Measurements from ENCODE around the gene TTLL9.

The TTLL9 gene

GRCh38 chr20:31945785-31946184 lies 75.4 kb downstream of the TTLL9 start:
- TF ChIP-seq CTCF (IDR thresholded peaks at IDR 0.05) = no peak

- TF ChIP-seq CTCF (IDR thresholded peaks at IDR 0.05) = no peak
Measured at GRCh38 chr20:31948008-31948407, 77.6 kb downstream of the TTLL9 start.

GRCh38 chr20:31949877-31950646 lies 79.6 kb downstream of the TTLL9 start:
- TF ChIP-seq CTCF (IDR thresholded peaks at IDR 0.05) = no peak

GRCh38 chr20:31951203-31951529 lies 80.7 kb downstream of the TTLL9 start:
- no peak for TF ChIP-seq CTCF (IDR thresholded peaks at IDR 0.05)

GRCh38 chr20:31951530-31952453 lies 81.4 kb downstream of the TTLL9 start, which contains the start of gene PDRG1:
PDRG1 (minus strand) TSS chr20:31952046; CDS start chr20:31951961, 85 bp downstream.
- TF ChIP-seq CTCF (IDR thresholded peaks at IDR 0.05) = peak; percentile 94

GRCh38 chr20:31953556-31954148 lies 83.2 kb downstream of the TTLL9 start:
- TF ChIP-seq CTCF (IDR thresholded peaks at IDR 0.05) = no peak

- no peak for TF ChIP-seq CTCF (IDR thresholded peaks at IDR 0.05)
Measured at GRCh38 chr20:31954500-31954899, 84.1 kb downstream of the TTLL9 start.

Data from LNCAP (cell line).